DND-41 (cell line): Measurements from ENCODE around the gene HERC3.

Experiments
- EZH2 ChIP-seq: IDR thresholded peaks from 3 replicates; pipeline ENCODE4 v1.6.1; 2012; ENCODE audit warnings: borderline replicate concordance, low read depth, mild to moderate bottlenecking, moderate library complexity, low read length, inconsistent platforms; ENCODE audit not compliant: severe bottlenecking
- TF ChIP-seq, protein P1 (sequence below): IDR thresholded peaks from 2 replicates; pipeline ENCODE4 v1.5.1; 2012; ENCODE audit warnings: borderline replicate concordance, low read length, moderate library complexity, mild to moderate bottlenecking; ENCODE audit not compliant: poor library complexity, severe bottlenecking; ENCODE audit errors: extremely low read depth

DNA sequence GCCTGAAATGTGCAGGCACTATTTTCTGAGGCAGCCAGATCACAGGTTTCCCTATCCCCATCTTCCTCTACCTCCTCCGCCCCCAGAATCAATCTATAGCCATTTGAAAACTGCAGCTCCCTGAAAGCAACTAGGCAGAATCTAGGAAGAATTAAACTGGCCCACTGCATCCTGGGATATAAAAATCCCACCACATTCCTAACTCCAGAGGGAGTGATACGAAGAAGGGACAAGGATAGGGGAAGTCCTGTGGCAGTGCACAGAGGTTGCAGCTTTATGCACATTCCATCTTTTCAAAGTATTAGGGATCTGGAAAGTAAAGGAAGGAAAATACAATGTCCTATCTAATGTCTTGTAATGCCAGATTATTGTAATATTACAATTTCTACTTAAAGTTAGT lies 18.3 kb upstream of the HERC3 start:
- TF ChIP-seq, protein P1, sequence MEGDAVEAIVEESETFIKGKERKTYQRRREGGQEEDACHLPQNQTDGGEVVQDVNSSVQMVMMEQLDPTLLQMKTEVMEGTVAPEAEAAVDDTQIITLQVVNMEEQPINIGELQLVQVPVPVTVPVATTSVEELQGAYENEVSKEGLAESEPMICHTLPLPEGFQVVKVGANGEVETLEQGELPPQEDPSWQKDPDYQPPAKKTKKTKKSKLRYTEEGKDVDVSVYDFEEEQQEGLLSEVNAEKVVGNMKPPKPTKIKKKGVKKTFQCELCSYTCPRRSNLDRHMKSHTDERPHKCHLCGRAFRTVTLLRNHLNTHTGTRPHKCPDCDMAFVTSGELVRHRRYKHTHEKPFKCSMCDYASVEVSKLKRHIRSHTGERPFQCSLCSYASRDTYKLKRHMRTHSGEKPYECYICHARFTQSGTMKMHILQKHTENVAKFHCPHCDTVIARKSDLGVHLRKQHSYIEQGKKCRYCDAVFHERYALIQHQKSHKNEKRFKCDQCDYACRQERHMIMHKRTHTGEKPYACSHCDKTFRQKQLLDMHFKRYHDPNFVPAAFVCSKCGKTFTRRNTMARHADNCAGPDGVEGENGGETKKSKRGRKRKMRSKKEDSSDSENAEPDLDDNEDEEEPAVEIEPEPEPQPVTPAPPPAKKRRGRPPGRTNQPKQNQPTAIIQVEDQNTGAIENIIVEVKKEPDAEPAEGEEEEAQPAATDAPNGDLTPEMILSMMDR = no peak
- no peak for TF ChIP-seq EZH2
